GM12872 (cell line): ENCODE results near the gene ZSCAN18.

Source experiments
- TF ChIP-seq, protein P1 (sequence below): IDR thresholded peaks from 3 replicates; pipeline ENCODE4 v1.5.1; 2011; ENCODE audit warnings: low read depth, mild to moderate bottlenecking, low read length, moderate library complexity; ENCODE audit not compliant: insufficient read depth

Gene ZSCAN18

GRCh38 chr19:58038688-58039204 is 59.3 kb downstream of the ZSCAN18 start:
- TF ChIP-seq, protein P1, sequence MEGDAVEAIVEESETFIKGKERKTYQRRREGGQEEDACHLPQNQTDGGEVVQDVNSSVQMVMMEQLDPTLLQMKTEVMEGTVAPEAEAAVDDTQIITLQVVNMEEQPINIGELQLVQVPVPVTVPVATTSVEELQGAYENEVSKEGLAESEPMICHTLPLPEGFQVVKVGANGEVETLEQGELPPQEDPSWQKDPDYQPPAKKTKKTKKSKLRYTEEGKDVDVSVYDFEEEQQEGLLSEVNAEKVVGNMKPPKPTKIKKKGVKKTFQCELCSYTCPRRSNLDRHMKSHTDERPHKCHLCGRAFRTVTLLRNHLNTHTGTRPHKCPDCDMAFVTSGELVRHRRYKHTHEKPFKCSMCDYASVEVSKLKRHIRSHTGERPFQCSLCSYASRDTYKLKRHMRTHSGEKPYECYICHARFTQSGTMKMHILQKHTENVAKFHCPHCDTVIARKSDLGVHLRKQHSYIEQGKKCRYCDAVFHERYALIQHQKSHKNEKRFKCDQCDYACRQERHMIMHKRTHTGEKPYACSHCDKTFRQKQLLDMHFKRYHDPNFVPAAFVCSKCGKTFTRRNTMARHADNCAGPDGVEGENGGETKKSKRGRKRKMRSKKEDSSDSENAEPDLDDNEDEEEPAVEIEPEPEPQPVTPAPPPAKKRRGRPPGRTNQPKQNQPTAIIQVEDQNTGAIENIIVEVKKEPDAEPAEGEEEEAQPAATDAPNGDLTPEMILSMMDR = no peak

GRCh38 chr19:58037927-58038687 is 59.9 kb downstream of the ZSCAN18 start:
- TF ChIP-seq, protein P1 = no peak

- TF ChIP-seq, protein P1 = no peak
Measured at GRCh38 chr19:58035863-58036262, 62.2 kb downstream of the ZSCAN18 start.

DNA sequence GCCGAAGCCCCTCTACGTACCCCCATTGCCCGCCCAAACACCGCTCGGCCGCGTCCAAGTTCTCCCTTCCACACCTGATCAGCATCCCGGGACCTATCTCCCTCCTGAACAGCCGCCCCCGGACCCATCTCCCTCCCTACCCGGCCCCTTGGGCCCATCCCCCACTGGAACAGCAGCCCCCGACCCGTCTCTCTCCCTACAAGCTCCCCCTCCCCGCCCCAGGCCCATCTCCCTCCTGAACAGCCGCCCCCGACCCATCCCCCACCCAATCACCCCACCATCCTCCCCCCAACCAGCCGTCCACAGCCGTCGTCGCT is 63.6 kb downstream of the ZSCAN18 start:
- TF ChIP-seq, protein P1 = no peak
